Kidney glomerular epithelial cell (primary cell): ENCODE measurements around the gene TAS2R20.

Source experiments
- DNase-seq: peaks from one replicate; lab custom pipeline; 2025; lab: John Stamatoyannopoulos, UW

The TAS2R20 gene

DNA sequence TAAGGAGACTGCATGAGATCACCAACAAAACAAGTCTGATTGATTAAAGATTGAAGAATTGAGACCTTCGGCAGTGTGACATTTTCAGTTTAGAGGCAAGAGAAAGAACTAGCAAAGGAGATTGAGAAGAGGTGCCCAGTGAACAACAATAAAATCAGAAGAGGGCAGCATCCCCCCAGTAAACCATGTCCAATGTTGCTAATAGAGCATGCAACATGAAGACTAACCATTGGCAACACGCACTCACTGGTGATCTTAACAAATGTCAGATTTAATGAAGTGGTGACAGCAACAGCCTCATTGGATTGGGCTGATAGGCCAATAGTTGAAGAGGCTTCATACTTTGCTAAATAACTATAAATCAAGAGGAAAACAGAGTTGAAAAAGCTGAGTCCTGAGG is 38.3 kb downstream of the TAS2R20 start:
- DNase-seq = no peak

DNA sequence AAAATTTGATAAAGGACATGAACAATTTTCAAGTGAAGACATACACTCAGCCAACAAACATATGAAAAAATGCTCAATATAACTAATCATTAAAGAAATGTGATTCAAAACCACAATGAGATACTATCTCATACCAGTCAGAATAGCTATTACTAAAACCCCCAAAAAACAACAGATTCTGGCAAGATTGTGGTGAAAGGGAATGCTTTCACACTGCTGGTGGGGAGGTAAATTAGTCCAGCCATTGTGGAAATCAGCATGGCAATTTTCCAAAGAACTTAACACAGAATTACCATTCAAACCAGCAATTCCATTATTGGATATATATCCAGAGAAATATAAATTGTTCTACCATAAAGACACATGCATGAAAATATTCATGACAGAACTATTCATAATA is 40.4 kb downstream of the TAS2R20 start:
- no peak for DNase-seq

GRCh38 chr12:10956085-10956484 is 42.0 kb downstream of the TAS2R20 start:
- DNase-seq = no peak

GRCh38 chr12:10952645-10953044 is 45.5 kb downstream of the TAS2R20 start:
- no peak for DNase-seq
